Globus pallidus (tissue), 1 donor: ENCODE data around the gene ZCCHC9.
"Not testable (repeated sequence)": the region's sequence is repeated elsewhere in the genome, so short reads cannot be mapped to it uniquely, and the experiment has no call there.

Experiments used
- DNase-seq: peaks from one replicate; pipeline ENCODE4 v3.0.0-alpha.2; 2015; ENCODE audit warnings: low spot score

The ZCCHC9 gene

DNA sequence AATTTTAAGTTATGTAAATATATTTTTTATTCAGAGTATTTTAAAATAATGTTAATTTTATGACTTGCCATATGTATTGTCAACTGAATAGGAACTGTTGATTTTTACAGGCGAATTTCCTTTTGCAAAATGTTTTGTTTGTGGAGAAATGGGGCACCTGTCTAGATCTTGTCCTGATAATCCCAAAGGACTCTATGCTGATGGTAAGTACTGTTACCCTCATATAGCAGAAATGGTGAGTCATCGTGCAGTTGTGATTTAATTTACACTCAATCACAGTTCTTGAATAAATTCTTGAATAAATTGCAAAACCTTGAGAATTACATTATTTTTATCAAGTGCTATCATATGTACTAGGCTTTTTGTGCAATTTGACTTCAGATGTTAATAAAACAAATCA lies 7.4 kb downstream of the ZCCHC9 start:
- DNase-seq, result no peak

GRCh38 chr5:81310402-81311063 lies 9.1 kb downstream of the ZCCHC9 start:
- no peak for DNase-seq

DNA sequence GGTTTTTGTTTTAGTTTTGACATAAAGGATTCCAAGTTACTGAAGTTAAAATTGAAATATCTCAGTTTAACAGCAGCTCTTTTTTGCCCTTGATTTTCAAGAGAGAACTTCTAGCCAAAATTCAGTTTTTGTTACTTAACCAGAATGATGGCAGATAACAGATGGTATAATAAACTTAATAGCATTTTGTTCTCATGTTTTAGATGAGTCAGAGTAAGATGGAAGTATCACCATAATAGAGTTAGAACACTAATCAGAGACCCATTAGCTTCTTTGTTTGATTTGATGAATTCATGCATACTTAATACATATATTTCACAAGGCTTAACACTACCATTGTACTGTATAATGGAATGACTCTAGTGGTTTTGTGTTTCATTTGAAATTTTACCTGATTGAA lies 11.9 kb downstream of the ZCCHC9 start:
- no peak for DNase-seq

DNA sequence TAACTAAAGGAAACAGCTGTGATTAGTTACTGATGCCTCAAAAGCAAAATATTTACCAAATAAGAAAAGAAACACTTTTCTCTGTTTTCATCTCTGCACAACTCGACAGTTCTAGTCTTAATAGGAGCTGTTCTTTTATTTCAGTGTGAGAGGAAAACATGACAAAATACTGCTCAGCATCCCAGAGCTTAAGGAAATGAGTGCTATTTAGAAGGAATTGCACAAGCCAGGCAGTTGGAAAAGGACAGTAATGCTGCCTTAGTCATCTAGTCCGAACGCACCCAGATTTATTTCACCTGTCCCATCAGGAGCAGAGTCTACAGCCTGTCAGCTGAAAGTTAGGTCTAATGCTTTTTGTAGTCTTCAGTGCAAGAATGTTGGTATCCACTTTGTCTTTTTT lies 12.3 kb downstream of the ZCCHC9 start:
- no peak for DNase-seq

- DNase-seq, result no peak
Measured at GRCh38 chr5:81314581-81314980, 13.2 kb downstream of the ZCCHC9 start.

DNA sequence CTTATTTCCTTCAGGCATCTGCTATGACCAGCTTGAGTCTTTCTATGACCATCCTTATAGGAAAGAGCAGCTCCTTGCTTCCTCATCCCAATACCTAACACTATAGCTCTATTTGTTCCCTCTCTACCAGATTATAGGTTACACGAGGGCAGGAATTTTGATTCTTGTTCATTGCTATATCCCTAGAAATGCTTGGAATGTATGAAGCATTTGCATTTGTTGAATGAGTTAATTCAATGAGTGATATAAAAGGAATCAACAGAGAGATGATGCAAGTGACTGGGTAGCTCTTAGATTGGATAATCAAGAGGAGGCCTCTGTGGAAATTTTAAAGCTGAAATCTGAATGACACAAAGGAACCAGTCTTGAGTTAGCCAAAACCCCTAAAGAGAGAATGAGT lies 13.9 kb downstream of the ZCCHC9 start:
- no peak for DNase-seq

GRCh38 chr5:81315830-81316229 lies 14.4 kb downstream of the ZCCHC9 start:
- DNase-seq, result no peak

DNA sequence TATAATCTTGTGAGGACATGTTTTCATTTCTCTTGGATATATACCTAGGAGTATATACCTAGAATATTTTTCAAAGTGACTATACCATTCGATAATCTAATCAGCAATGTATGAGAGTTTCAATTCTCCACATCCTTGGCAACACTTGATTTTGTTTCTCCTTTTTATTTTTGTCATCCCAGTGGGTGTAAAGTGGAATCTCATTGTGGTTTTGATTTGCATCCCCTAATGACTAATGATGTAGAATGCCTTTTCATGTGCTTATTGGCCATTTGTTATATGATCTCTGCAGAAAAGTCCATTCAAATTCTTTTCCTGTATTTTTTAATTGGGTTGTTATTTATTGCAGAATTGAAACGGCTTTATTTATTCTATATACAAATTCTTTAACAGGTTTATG lies 15.2 kb downstream of the ZCCHC9 start:
- DNase-seq, result no peak

DNA sequence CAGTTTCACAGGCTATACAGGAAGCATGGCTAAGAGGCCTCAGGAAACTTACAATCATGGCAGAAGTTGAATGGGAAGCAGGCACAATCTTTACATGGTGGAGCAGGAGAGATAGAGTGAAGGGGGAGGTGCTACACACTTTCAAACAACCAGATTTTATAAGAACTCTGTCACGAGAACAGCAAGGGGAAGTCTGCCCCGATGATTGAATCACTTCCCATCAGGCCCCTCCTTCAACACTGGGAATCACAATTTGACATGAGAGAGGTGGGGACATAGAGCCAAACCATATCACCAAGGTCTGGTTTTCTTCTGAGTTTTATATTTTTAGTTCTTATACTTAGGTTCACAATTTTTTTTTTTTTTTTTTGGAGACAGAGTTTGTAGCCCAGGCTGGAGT lies 16.1 kb downstream of the ZCCHC9 start:
- DNase-seq, result no peak

- DNase-seq, result no peak
Measured at GRCh38 chr5:81326554-81326953, 25.2 kb downstream of the ZCCHC9 start.

- DNase-seq, result no peak
Measured at GRCh38 chr5:81334304-81335061, 33.1 kb downstream of the ZCCHC9 start.

- no peak for DNase-seq
Measured at GRCh38 chr5:81335946-81336345, 34.6 kb downstream of the ZCCHC9 start.

- DNase-seq, result no peak
Measured at GRCh38 chr5:81336556-81336955, 35.2 kb downstream of the ZCCHC9 start.

DNA sequence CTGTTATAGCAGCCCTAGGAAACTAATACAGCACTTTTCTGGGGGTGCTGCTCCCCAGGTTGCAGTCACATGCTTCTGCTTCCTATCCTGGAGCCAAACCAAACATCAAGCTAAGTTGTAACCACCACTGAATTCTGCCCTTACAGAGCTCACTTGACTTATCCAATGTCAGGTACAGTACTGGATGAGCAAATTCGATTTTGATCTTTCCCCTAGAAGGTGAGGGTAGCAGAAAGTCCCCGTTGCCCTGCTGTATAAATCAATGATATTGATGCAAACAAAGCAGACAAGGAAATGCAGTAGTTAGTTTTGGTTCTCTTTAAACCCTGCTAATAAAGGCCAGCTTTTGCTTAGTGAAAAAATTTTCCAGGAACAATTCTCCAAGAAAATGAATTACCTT lies 36.4 kb downstream of the ZCCHC9 start:
- no peak for DNase-seq

DNA sequence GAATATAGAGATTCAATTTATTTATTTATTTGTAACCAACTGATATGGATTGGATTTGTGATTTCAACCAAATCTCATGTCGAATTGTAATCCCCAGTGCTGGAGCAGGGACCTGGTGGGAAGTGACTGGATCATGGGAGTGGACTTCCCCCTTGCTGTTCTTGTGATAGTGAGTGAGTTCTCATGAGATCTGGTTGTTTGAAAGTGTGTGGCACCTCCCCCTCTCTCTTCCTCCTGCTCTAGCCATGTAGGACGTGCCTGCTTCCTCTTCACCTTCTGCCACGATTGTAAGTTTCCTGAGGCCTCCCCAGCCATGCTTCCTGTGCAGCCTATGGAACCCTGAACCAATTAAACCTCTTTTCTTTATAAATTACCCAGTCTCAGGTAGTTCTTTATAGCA lies 36.8 kb downstream of the ZCCHC9 start:
- DNase-seq, result not testable (repeated sequence)

- no peak for DNase-seq
Measured at GRCh38 chr5:81344736-81345135, 43.3 kb downstream of the ZCCHC9 start.

DNA sequence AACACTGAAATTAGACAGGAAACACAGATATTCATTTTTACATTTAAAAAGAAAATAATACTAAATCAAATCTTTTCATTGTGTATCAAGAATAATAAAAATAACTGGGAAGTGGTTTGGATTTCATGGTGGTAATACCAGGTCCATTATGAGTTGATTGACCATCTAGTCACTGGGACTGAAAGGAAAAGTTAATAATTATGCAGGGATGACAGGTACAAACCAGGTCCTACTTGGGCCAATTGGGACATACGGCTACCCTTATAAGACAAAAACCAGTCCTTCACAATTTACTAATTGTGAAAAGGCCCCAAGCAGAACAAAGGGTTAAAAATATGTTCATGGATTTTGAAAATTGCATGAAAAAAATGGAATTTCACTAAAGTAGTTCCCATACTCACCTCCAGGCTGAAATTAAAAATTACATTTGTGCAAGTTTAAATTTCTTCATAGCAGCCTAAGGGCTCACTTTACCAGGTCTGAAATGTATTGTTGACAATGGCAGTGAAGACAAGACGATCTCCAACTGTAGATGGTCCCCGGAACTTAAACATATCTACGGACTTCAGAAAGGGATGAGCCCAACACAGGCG lies 44.1 kb downstream of the ZCCHC9 start:
- no peak for DNase-seq

DNA sequence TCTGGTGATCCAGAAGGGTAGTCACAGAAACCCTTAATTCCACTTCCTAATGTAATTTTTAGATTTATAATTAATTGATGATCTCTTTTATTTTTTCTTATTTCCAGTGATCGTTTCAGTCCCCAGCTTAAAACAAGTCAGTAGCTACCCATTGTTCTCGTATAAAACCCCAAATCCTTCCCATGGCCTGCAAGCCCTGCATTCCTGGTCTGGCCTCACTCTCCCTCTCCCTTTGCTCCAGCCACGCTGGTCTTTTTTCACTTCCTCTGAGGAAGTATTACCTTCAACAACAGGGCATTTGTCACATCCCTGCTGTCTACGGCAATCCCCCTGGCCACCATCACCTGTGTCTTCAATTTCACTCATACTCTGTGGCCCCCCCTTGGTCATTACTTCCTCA lies 47.8 kb downstream of the ZCCHC9 start:
- no peak for DNase-seq

DNA sequence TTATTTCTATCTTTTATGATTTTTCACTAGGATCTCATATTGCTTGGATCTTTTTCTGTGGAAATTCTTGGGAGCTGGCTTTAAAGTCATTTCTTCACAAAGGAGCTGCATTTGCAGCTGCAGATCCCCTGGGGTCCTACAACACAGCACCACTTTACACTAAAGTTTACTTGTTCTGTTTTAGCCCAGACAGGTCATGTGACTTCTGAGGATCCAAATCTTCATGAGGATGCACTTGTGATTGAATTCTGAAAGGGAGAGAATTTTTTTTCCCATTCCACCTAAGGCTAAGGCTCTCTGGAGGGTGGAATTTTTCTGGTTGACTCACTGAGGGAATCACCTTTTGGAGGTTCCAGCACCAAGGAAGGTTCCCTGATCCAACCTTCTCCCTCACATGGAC lies 49.1 kb downstream of the ZCCHC9 start:
- no peak for DNase-seq

DNA sequence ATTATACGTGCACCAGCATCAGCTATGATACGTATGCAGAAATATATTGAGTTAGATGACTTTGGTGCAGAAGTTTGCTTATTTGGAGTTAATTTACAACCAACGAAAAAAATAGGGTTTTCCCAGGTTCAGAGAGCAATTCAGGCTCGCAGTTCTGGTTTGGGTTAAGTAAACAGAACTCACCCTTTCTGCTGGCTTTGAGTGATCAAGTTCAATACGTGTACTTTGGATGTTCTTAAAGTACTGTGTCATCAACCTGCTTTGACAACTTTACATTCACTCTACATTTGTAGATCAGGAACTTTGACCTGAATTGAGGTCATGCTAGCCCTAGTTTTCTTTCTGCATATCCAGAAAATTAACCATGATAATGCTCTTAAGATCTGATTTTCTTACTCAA lies 51.8 kb downstream of the ZCCHC9 start:
- DNase-seq, result no peak

- DNase-seq, result no peak
Measured at GRCh38 chr5:81354093-81354492, 52.7 kb downstream of the ZCCHC9 start.

- no peak for DNase-seq
Measured at GRCh38 chr5:81355291-81356251, 54.2 kb downstream of the ZCCHC9 start.
